Endothelial cell (in vitro differentiated cells): ENCODE measurements around the gene MFSD2B. TPM values are rescaled to one million over a fixed set of nuclear protein-coding genes. Genes with fewer than 3 reads are reported as not detected.
A peak's percentile ranks its signal among the peaks of the same experiment; 100 is the strongest.

Source experiments
- DNase-seq: peaks from one replicate; pipeline ENCODE4 v3.0.0; 2021; ENCODE audit warnings: low spot score
- H3K27ac Mint-ChIP-seq: one replicate; pipeline ENCODE4 v1.8.0; 2021; ENCODE audit warnings: mixed read lengths, inconsistent platforms; ENCODE audit not compliant: unreplicated experiment
- H3K27me3 Mint-ChIP-seq: one replicate; pipeline ENCODE4 v1.8.0; 2021; ENCODE audit warnings: mild to moderate bottlenecking, moderate library complexity, mixed read lengths, inconsistent platforms; ENCODE audit not compliant: unreplicated experiment
- H3K36me3 Mint-ChIP-seq: one replicate; pipeline ENCODE4 v1.8.0; 2021; ENCODE audit warnings: mild to moderate bottlenecking, low read depth, mixed read lengths, inconsistent platforms; ENCODE audit not compliant: unreplicated experiment
- H3K4me1 Mint-ChIP-seq: one replicate; pipeline ENCODE4 v1.8.0; 2021; ENCODE audit warnings: mild to moderate bottlenecking, mixed read lengths, inconsistent platforms; ENCODE audit not compliant: unreplicated experiment
- H3K4me3 Mint-ChIP-seq: one replicate; pipeline ENCODE4 v1.8.0; 2021; ENCODE audit warnings: mild to moderate bottlenecking, mixed read lengths, inconsistent platforms; ENCODE audit not compliant: unreplicated experiment
- H3K9me3 Mint-ChIP-seq: one replicate; pipeline ENCODE4 v1.8.0; 2021; ENCODE audit warnings: mixed read lengths, inconsistent platforms; ENCODE audit not compliant: unreplicated experiment
- CTCF ChIP-seq: fragments of 200-600 bp; sonication (generic); IDR thresholded peaks from one replicate; pipeline ENCODE4 v1.5.0; 2021; ENCODE audit warnings: antibody characterized with exemption; ENCODE audit not compliant: unreplicated experiment
- total RNA-seq: library from RNA; stranded (reverse); fragmentation: NEBNext Ultra II Directional; extraction: Animal tissue kit (Norgen Biotek cat#: 25700); gene quantifications from one replicate; pipeline ENCODE4 v1.2.1, GENCODE V29; 2021; ENCODE audit not compliant: unreplicated experiment

Gene MFSD2B
- total RNA-seq, 1 donor from 2014 or later = not detected

DNA sequence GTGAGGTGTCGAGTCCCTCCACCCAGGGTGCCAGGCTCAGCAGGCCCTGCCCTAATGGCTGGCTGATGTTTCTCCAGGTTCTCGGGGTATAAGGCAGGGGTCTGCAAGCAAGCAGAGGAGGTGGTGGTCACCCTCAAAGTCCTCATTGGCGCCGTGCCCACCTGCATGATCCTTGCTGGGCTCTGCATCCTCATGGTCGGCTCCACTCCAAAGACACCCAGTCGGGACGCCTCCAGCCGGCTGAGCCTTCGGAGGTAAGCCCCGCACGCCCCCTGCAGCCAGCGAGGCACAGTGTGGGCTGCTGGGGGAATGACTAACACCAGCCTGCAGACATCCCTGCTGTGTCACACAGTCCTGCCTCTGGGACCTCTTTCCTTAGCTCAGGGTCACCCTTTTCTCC is 14.1 kb downstream of the MFSD2B start:
- no peak for DNase-seq
- Mint-ChIP-seq H3K27me3 (peaks cover 12% of the 10 kb centered on the region), H3K27ac (peak overlapping the region; percentile 61), H3K9me3 (no peaks in the 10 kb centered on the region), H3K4me3 (peak overlapping the region; percentile 76), H3K4me1 (peaks cover 6% of the 10 kb centered on the region), H3K36me3 (peaks cover 19% of the 10 kb centered on the region)
- no peak for TF ChIP-seq CTCF

DNA sequence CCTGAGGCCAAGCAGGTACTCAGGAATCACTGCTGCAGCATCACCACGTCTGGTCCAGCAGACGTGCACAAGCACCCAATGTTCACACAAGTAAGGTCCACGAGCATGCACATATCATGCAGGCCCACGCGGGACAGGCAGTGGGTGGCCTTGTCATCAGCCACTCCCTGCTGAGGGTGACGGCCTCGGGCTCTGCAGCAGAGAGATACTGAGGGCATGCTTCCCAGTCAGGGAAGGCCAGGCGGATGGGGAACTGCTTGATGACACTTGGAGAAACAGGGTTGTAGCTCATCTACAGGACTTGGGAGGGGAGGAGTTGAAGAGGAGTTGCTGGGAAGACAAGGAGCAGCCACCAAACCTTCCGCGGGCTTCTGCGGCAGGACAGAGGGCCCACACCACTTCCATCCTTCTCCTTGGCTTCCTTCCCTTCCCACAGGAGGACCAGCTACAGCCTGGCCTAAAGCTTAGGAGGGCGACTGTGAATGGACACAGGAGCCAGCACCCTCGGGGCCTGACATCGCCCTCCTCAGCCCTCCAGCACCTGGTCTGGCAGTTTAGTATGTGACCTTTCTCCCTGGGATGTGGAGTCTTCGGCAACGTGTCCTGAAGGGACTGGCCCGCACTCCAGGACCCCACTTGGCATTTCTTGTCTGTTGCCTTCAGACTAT is 15.2 kb downstream of the MFSD2B start:
- peaks cover 9% of the 10 kb centered on the region for H3K4me1 Mint-ChIP-seq
- no peak overlapping the region for H3K27ac Mint-ChIP-seq
- H3K36me3 Mint-ChIP-seq = peaks cover 30% of the 10 kb centered on the region
- no peaks in the 10 kb centered on the region for H3K9me3 Mint-ChIP-seq
- no peak for TF ChIP-seq CTCF
- H3K4me3 Mint-ChIP-seq = peak overlapping the region; percentile 27
- H3K27me3 Mint-ChIP-seq = peaks cover 11% of the 10 kb centered on the region
- no peak for DNase-seq

DNA sequence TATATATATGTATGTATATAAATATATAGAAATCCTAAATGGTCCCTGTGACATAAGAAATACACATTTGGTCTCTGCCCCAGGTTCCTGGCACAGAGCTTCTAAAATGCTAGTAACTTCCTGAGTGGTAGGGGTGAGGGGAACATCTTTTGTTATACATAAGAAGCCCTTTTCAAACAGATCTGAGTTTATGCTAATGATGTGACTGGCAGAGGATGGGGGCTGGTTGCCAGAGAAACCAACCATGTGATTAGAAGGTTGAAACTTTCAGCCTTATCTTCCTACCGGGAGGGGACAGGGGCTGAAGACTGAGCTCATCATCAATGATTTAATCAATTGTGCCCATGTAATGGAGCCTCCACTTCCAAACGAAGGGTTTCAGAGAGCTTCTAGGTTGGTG is 16.3 kb downstream of the MFSD2B start:
- Mint-ChIP-seq H3K27me3 (peaks cover 9% of the 10 kb centered on the region), H3K4me3 (no peak overlapping the region), H3K9me3 (no peaks in the 10 kb centered on the region), H3K36me3 (peaks cover 37% of the 10 kb centered on the region), H3K4me1 (peaks cover 9% of the 10 kb centered on the region), H3K27ac (no peak overlapping the region)
- no peak for DNase-seq
- TF ChIP-seq CTCF = no peak

GRCh38 chr2:24038786-24039499 is 29.1 kb downstream of the MFSD2B start:
- no peaks in the 10 kb centered on the region for H3K4me1 Mint-ChIP-seq
- H3K36me3 Mint-ChIP-seq = peaks cover 7% of the 10 kb centered on the region
- DNase-seq = no peak

More at GRCh38 chr2:24038786-24039499, 29.1 kb downstream of the MFSD2B start:
- H3K27me3 Mint-ChIP-seq = peaks cover 2% of the 10 kb centered on the region
- H3K9me3 Mint-ChIP-seq = no peaks in the 10 kb centered on the region
- H3K4me3 Mint-ChIP-seq = no peak overlapping the region
- no peak for TF ChIP-seq CTCF
- H3K27ac Mint-ChIP-seq = no peak overlapping the region
